GM19238 (cell line): ENCODE data around the gene NEDD4L.

Source experiments
- DNase-seq: peaks from one replicate; pipeline ENCODE4 v3.0.0; 2011; ENCODE audit warnings: low spot score; ENCODE audit not compliant: insufficient read length

NEDD4L gene

GRCh38 chr18:58207520-58208152 is 163.6 kb downstream of the NEDD4L start:
- no peak for DNase-seq

GRCh38 chr18:58208207-58208932 is 164.3 kb downstream of the NEDD4L start:
- no peak for DNase-seq

- DNase-seq, result no peak
Measured at GRCh38 chr18:58209326-58209725, 165.3 kb downstream of the NEDD4L start.

DNA sequence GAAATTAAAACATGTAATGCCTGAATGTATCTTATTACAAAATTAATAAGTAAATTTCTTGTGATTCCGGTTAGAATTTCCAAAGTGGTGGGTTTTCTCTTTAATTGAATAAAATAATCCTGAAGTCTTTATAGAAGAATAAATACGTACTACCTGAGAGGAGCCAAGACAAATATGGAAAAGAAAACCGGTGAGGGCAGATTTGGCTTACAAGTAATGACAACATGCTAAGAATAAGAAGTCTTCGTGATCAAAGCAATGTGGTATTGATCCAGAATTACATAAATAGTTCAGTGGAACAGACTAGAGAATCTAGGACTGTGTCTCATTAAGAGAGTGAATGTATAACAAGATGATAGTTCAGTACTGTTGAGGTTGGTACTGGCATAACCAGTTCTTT is 167.5 kb downstream of the NEDD4L start:
- DNase-seq, result no peak

DNA sequence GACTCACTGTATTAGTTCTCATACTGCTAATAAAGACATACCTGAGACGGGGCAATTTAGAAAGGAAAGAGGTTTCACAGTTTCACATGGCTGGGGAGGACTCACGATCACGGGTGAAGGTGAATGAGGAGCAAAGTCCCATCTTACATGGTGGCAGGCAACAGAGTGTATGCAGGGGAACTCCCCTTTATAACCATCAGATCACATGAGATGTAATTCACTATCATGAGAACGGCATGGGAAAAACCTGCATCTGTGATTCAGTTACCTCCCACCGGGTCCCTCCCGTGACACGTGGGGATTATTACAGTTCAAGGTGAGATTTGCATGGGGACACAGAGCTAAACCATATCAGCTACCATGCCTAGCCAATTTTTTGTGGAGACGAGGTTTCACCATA is 168.2 kb downstream of the NEDD4L start:
- DNase-seq, result no peak

DNA sequence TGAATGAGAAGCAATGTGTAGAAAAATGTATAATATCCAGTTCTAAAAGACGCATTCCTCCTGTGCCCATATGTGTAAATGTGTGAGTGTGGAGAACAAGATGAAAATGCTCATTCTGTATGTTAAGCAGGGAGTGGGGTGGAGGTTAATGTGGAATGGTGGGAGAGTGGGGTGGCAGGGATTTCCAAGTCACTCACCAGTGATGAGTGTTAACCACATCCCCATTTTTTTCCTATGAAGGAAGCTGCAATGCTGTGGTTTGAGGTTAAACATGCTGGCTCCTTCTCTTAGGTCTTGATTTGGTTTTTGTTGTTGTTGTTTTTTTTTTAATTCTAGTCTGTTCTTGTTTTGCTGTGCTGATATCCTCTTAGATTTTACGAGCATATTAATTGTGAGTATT is 169.4 kb downstream of the NEDD4L start:
- no peak for DNase-seq

GRCh38 chr18:58215011-58215410 is 171.0 kb downstream of the NEDD4L start:
- DNase-seq, result no peak

GRCh38 chr18:58216071-58216481 is 172.1 kb downstream of the NEDD4L start:
- DNase-seq, result no peak

DNA sequence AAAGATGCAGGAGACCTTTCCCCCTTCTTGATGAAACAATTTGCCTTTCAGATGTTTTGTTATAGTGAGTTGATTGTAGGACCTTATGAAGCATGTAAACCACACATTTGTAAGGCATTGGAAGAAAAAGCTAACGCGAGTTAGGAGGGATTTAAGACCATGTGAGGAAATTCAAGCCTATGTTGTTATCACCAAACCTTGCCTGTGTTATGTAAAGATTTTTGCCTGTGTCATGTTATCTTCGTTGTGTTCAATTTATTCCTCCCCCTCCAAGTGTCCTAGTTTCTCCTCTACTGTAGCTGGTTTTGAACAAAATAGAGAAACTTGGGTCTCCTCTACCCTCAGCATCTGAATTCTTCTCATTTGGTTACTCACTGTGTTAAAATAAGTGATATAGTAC is 173.0 kb downstream of the NEDD4L start:
- no peak for DNase-seq

DNA sequence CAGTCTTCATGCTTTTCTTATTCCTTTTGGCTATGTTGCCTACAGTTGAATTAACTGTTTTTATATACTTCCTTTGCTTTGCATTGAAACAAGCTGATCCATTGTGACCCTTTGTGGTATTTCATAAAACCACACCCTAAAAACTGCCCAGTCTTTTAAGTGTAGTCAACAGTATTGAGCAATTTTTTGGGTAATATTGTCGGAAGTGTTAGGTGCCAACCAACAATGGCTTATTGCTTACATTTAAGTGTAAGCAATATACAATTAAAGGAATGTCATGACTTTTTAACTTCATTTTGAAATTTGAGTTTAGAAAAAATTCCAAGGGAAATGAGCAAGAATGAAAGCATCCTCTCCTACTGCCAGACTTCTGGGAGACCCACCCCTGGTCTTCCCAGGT is 174.1 kb downstream of the NEDD4L start:
- DNase-seq, result no peak

GRCh38 chr18:58221060-58221725 is 177.2 kb downstream of the NEDD4L start:
- no peak for DNase-seq

DNA sequence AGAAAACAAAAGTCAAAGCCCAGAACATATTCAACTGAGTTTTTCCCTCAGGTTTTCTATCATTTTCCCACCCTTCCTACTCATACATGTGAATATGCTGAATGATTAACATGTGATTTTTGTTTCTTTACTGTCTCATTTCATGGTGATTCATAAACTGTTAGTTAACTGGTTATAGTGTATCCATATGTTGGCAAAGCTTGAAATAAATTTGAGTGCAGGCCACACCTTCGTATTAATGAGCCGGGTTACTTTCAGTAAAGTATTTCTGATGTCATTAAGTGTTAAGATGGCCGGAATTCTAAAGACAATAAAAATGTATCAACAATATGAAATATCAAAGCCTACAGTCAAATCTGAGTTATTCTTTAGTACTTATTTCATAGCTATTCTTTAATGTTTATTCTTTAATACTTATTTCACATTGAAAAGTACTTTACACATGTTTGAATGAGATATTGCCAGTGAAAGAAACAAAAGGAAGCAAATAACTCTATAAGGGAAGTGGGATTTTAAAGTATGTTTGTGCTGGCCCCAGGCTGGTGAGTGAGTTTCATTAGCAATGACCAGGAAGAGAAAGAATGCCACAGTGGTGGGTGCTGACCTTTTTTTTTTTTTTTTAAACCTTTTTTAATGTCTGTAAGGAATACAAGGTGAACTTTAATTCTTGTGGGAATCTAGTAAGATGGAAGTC is 178.6 kb downstream of the NEDD4L start:
- DNase-seq, result no peak

- no peak for DNase-seq
Measured at GRCh38 chr18:58223717-58224424, 179.8 kb downstream of the NEDD4L start.

GRCh38 chr18:58224425-58224750 is 180.4 kb downstream of the NEDD4L start:
- no peak for DNase-seq

DNA sequence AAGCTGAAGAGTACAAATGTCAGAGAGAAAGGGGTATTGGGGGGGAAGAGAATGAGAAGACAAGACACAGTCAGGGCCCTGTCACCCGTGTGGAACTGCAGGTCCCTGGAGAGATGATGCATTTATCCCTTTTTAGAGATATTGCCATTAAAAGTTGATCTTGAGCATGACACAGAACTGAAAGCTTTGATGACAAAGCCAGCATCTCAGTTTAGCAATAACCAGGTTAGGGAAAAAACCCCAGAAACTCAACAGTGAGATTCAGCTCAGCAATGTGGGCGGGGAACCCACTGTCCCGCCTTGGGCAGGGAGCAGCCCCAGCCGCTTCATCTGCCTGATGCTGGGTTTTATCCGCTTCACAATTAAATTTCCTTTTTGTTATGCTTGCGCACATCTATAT is 181.1 kb downstream of the NEDD4L start:
- DNase-seq, result no peak

- DNase-seq, result no peak
Measured at GRCh38 chr18:58226429-58226828, 182.4 kb downstream of the NEDD4L start.

GRCh38 chr18:58227361-58227930 is 183.4 kb downstream of the NEDD4L start:
- DNase-seq, result no peak

DNA sequence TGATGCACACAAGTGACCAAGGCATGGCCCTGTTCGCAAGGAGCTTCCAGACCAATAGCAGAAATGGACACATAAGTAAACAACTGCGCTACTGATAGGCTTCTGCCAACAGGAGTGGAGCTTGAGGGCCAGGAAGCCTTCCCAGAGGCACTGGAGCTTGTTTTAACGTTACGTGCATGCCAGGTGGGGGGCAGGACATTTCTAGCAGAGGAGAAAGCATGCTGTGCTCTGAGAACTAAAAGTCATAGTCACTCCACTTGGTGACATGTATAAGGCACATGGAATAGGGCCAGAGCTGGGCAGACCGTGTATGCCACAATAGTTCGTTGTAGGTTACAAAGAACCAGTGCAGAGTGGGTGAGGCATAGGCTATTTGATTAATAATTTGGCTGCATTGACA is 184.2 kb downstream of the NEDD4L start:
- DNase-seq, result no peak

DNA sequence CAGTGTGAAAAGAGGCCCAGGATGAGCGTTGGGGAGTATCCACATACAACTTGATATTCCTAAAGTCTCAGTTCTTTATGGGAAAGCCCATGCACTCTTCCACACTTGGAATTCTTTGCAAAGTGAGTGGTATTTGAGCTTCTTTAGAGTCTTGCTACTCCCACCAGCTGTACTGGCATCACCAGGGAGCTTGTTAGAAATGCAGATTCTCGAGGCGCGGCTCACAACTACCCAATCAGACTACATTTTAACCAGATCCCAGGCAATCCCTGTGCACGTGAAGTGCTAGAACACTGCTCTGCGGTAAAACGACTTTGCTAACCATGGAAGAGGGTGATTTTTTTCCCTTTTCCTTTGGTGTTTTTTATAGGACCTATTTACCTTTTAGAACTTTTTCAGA is 184.7 kb downstream of the NEDD4L start:
- DNase-seq, result no peak

- DNase-seq, result no peak
Measured at GRCh38 chr18:58229162-58229561, 185.1 kb downstream of the NEDD4L start.

DNA sequence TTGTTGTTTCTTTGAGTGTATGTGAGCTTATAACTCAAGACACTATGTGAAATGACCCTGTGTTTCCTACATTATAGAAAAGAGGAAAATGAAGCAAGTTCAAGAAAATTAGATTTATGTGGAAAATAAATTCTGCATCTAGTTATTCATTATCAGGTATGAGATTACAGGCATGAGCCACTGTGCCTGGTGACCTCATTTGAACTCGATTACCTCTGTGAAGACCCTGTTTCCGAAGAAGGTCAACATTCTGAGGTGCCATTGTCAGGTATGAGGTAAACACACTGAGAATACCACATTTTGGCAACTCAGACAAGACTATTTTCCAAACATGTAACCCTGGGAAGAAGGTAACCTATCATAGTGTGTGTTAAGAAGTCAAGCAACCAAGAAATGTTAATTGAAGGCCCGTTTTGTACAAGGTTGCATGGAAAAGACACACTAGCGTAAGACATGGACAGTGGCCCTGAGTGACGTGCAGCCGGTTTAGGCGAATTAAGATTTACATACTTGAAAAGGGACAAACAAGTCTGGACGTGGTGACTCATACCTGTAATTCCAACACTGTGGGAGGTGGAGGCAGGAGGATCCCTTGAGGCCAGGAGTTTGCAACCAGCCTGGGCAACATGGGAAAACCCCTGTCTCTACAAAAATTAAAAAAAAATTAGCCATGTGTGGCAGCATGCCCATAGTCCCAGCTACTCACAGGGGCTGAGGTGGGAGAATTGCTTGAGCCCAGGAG is 186.6 kb downstream of the NEDD4L start:
- no peak for DNase-seq
